ENCODE data around the gene OR51L1.
"Not testable (repeated sequence)": the region's sequence is repeated elsewhere in the genome, so short reads cannot be mapped to it uniquely, and the experiment has no call there.

Gene OR51L1

GRCh38 chr11:4994551-4994950, at the start of gene OR51L1:
Gene OR51L1, plus strand, starts transcription at chr11:4994851. Its CDS starts 4,132 bp downstream, at chr11:4998983.
- no peak for DNase-seq

GRCh38 chr11:4947505-4947904, 47.1 kb upstream of the OR51L1 start, which contains the start of gene OR51A4:
Gene OR51A4, minus strand, starts transcription at chr11:4947605. Its CDS starts 505 bp downstream, at chr11:4947100.
- DNase-seq: no peak

GRCh38 chr11:4955613-4956012, 39.0 kb upstream of the OR51L1 start, which contains the start of gene OR51A2:
Gene OR51A2, minus strand, starts transcription at chr11:4955713. Its CDS starts 0 bp downstream, at chr11:4955713.
- not testable (repeated sequence) for DNase-seq

- DNase-seq: no peak
Observed at GRCh38 chr11:4957396-4957795, 37.3 kb upstream of the OR51L1 start.

GRCh38 chr11:4960877-4961276, 33.8 kb upstream of the OR51L1 start:
- DNase-seq: no peak

GRCh38 chr11:4962816-4963215, 31.8 kb upstream of the OR51L1 start:
- peak; percentile 31 for DNase-seq

- no peak for DNase-seq
Observed at GRCh38 chr11:4975436-4975835, 19.2 kb upstream of the OR51L1 start.

- peak; percentile 22 for DNase-seq
Observed at GRCh38 chr11:4979036-4979435, 15.6 kb upstream of the OR51L1 start.

GRCh38 chr11:4982678-4983077, 12.0 kb upstream of the OR51L1 start:
- no peak for DNase-seq

- DNase-seq: no peak
Observed at GRCh38 chr11:4983841-4984240, 10.8 kb upstream of the OR51L1 start.

- peak; percentile 8 for DNase-seq
Observed at GRCh38 chr11:4991060-4991459, 3.6 kb upstream of the OR51L1 start.

- peak; percentile 55 for DNase-seq
Observed at GRCh38 chr11:5004424-5005274, 10.0 kb downstream of the OR51L1 start.

- DNase-seq: no peak
Observed at GRCh38 chr11:5007561-5007960, 12.9 kb downstream of the OR51L1 start.

- DNase-seq: no peak
Observed at GRCh38 chr11:5011254-5011653, 16.6 kb downstream of the OR51L1 start.

- DNase-seq: no peak
Observed at GRCh38 chr11:5013012-5013411, 18.4 kb downstream of the OR51L1 start.

GRCh38 chr11:5021996-5022395, 27.3 kb downstream of the OR51L1 start:
- no peak for DNase-seq

- no peak for DNase-seq
Observed at GRCh38 chr11:5036669-5037068, 42.0 kb downstream of the OR51L1 start.

- no peak for DNase-seq
Observed at GRCh38 chr11:5037926-5038325, 43.3 kb downstream of the OR51L1 start.

GRCh38 chr11:5038341-5038740, 43.7 kb downstream of the OR51L1 start:
- no peak for DNase-seq

GRCh38 chr11:5040876-5041275, 46.2 kb downstream of the OR51L1 start:
- no peak for DNase-seq

- no peak for DNase-seq
Observed at GRCh38 chr11:5042091-5042490, 47.4 kb downstream of the OR51L1 start.

GRCh38 chr11:5043380-5043779, 48.7 kb downstream of the OR51L1 start:
- peak; percentile 68 for DNase-seq

GRCh38 chr11:5046226-5046625, 51.6 kb downstream of the OR51L1 start, which contains the start of gene OR52J3:
Gene OR52J3, plus strand, starts transcription at chr11:5046526. Its CDS starts 0 bp downstream, at chr11:5046526.
- DNase-seq: no peak

GRCh38 chr11:5046754-5047330, 52.2 kb downstream of the OR51L1 start:
- no peak for DNase-seq
